Measurements from ENCODE around the gene CDCA5.

Gene CDCA5

GRCh38 chr11:65056999-65057398, 26.8 kb downstream of the CDCA5 start:
- no peak for DNase-seq (ENCODE audit: low read depth)
- H3K4me3 ChIP-seq (replicated peaks; ENCODE audit: low read depth, low read length) = no peak overlapping the region
- TF ChIP-seq CTCF (IDR thresholded peaks at IDR 0.05; ENCODE audit: low read length, missing control alignments) = no peak

- H3K4me3 ChIP-seq (replicated peaks; ENCODE audit: low read depth, low read length) = no peak overlapping the region
- no peak for DNase-seq (ENCODE audit: low read depth)
- TF ChIP-seq CTCF (IDR thresholded peaks at IDR 0.05; ENCODE audit: low read length, missing control alignments) = no peak
Measured at GRCh38 chr11:65055538-65055937, 28.3 kb downstream of the CDCA5 start.

- H3K4me3 ChIP-seq (replicated peaks; ENCODE audit: low read depth, low read length) = no peak overlapping the region
- DNase-seq (ENCODE audit: low read depth) = no peak
- TF ChIP-seq CTCF (IDR thresholded peaks at IDR 0.05; ENCODE audit: low read length, missing control alignments) = no peak
Measured at GRCh38 chr11:65053827-65054508, 29.9 kb downstream of the CDCA5 start.

GRCh38 chr11:65051398-65051858, 32.4 kb downstream of the CDCA5 start:
- H3K4me3 ChIP-seq (replicated peaks; ENCODE audit: low read depth, low read length) = no peak overlapping the region
- no peak for DNase-seq (ENCODE audit: low read depth)
- TF ChIP-seq CTCF (IDR thresholded peaks at IDR 0.05; ENCODE audit: low read length, missing control alignments) = no peak

GRCh38 chr11:65047581-65048422, 36.0 kb downstream of the CDCA5 start:
- no peak for TF ChIP-seq CTCF (IDR thresholded peaks at IDR 0.05; ENCODE audit: low read length, missing control alignments)
- DNase-seq (ENCODE audit: low read depth) = no peak
- H3K4me3 ChIP-seq (replicated peaks; ENCODE audit: low read depth, low read length) = peak overlapping the region; percentile 48

- TF ChIP-seq CTCF (IDR thresholded peaks at IDR 0.05; ENCODE audit: low read length, missing control alignments) = no peak
Measured at GRCh38 chr11:65045728-65046127, 38.1 kb downstream of the CDCA5 start.

More at GRCh38 chr11:65045728-65046127, 38.1 kb downstream of the CDCA5 start:
- no peak for DNase-seq (ENCODE audit: low read depth)
- H3K4me3 ChIP-seq (replicated peaks; ENCODE audit: low read depth, low read length) = no peak overlapping the region

Data from fibroblast of pulmonary artery (primary cell).